Kidney capillary endothelial cell (primary cell): ENCODE measurements around the gene LSM7.
"Not testable (repeated sequence)": the region's sequence is repeated elsewhere in the genome, so short reads cannot be mapped to it uniquely, and the experiment has no call there.

ENCODE experiments used
- DNase-seq: peaks from one replicate; pipeline ENCODE4 v3.0.0-alpha.2; 2018; ENCODE audit warnings: low spot score

Gene LSM7

GRCh38 chr19:2355168-2356035 lies 27.0 kb upstream of the LSM7 start:
- no peak for DNase-seq

GRCh38 chr19:2354670-2355069 lies 26.3 kb upstream of the LSM7 start:
- DNase-seq = no peak

- no peak for DNase-seq
Measured at GRCh38 chr19:2353887-2354592, 25.7 kb upstream of the LSM7 start.

- no peak for DNase-seq
Measured at GRCh38 chr19:2353159-2353886, 24.9 kb upstream of the LSM7 start.

DNA sequence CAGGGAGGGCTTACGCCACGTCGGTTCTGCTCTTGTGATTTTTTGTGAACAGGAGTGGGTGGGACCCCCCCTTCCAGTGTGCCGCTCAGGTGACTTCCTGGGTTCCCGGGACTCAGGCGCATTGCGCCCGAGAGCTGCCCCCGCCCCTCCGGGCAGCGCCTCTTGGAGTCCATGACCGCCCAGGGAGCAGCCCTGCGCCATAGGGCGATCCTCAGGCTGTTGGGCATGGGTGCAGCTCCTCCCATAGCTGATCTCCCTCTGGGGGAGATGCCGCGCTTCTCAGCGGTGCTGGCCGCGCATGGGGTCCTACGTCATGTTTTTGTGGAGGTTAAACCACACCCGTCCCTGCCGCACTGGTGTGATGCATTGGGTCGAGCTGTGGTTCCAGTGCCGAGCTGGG lies 23.7 kb upstream of the LSM7 start:
- no peak for DNase-seq

DNA sequence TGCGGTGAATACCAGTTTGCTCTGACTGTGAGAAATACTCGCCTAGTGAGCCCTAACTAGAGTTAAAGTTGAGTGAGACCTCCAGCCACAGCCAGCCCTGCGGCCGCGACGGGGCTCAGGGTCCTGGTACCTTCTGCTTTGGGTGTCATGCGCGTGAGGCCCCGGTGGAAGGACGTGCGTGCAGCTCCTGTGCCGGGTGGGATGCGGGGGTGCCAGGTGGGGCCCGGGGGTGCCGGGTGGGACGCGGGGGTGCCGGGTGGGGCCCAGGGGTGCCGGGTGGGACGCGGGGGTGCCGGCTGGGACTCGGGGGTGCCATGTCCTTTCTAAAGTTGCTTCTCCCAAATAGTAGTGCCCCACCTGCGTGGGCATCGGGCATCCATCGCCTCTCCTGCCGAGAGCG lies 23.2 kb upstream of the LSM7 start:
- DNase-seq = no peak

- DNase-seq = no peak
Measured at GRCh38 chr19:2350656-2351055, 22.3 kb upstream of the LSM7 start.

GRCh38 chr19:2349818-2350217 lies 21.4 kb upstream of the LSM7 start:
- DNase-seq = not testable (repeated sequence)

DNA sequence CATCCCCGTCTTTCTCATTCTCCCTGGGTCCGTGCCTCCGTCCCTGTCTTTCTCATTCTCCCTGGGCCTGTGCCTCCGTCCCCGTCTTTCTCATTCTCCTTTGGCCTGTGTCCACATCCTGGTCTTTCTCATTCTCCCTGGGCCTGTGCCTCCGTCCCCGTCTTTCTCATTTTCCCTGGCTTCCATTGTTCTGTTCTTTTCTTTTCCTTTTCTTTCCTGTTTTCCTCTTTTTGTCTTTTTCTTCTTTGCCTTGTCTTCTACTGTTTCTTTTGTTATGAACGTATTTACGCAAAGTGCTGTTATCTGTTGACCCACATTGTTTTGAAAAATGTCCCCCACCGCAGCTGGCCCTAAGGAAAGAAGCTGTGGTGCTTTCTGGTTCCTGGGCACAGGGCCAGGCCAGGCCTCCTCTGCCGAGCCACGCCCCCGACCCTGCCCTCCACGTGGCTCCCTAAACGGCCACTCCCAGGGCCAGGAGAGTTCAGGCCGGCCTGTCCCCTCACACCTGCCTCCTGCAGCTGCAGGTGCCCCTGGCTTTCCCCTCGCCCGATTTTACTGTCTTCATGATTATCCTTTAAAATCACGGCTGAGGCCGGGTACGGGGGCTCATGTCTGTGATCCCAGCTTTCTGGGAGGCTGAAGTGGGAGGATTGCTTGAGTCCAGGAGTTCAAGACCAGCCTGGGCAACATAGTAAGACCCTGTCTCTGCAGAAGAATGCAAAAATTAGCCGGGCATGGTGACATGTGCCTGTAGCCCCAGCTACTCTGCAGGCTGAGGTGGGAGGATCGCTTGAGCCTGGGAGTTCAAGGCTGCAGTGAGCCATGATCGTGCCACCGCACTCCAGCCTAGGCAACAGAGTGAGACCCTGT lies 17.6 kb upstream of the LSM7 start:
- DNase-seq = no peak

DNA sequence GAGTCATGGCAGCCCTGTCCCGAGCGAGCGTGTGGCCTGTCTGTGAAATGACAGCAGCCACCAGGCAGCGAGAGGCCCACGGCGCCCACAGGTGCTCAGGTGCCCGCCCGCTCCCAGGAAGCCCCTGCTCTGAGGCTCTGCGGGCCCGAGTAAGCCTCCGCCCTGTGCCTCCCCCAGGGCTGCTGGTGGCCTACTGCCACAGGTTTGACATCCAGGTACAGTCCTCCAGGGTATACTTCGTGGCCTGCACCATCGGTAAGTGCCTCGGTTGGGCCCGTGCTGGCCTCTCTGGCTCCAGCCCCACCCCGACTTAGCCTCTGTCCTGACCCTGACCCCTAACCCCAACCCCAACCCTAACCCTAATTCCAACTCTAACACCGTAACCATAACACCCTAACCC lies 16.7 kb upstream of the LSM7 start:
- no peak for DNase-seq

- DNase-seq = no peak
Measured at GRCh38 chr19:2344381-2344870, 16.0 kb upstream of the LSM7 start.

- DNase-seq = no peak
Measured at GRCh38 chr19:2343289-2343982, 15.1 kb upstream of the LSM7 start.

DNA sequence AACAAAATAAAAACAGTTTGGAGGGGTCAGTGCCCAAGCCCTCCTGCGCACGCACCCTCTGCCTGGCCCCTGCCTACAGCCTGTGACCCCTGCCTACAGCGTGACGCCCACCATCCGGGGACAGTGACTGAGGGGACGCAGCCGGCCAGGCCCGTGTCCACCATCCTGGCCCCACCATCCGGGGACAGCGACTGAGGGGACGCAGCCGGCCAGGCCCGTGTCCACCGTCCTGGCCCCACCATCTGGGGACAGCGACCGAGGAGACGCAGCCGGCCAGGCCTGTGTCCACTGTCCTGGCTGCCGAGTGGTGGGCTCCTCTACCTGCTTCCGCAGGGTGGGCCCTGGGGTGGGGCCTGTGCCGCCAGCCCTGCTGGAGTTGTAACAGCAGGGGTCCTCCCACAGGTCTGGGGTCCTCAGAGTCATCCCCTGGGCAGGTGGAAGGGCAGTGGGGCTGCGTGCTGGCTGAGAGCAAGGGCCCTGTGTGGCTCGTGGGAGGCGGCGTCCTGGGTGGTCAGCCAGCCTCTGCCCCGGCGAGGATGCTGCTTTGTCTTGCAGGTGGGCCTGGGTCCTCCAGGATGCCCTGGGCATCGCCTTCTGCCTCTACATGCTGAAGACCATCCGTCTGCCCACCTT lies 14.4 kb upstream of the LSM7 start:
- no peak for DNase-seq

GRCh38 chr19:2341982-2342381 lies 13.6 kb upstream of the LSM7 start:
- DNase-seq = no peak

- no peak for DNase-seq
Measured at GRCh38 chr19:2341244-2341751, 12.9 kb upstream of the LSM7 start.

- no peak for DNase-seq
Measured at GRCh38 chr19:2340496-2341243, 12.3 kb upstream of the LSM7 start.

DNA sequence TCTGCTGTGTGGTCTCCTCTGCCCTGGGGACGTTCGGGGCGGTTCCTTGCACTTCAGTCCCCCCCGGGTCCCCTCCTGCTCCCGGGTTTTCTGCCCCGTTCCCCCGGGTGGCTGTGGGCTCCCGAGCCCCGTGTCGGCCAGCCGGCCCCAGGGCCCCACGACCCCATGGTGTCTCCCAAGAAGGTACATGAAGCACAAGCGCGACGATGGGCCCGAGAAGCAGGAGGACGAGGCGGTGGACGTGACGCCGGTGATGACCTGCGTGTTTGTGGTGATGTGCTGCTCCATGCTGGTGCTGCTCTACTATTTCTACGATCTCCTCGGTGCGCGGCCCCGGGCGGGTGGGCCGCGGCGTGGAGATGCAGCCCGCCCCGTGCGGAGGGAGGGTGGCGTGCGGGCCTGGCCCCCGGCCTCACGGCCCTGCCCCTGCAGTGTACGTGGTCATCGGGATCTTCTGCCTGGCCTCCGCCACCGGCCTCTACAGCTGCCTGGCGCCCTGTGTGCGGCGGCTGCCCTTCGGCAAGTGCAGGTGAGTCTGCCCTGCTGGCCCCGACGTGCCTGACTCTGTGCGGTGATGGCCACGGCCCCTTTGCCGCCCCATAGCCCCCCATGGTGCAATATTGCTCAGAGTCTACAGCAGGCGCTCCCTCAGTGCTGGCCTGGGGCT lies 11.4 kb upstream of the LSM7 start:
- DNase-seq = no peak

- DNase-seq = no peak
Measured at GRCh38 chr19:2338751-2339643, 10.6 kb upstream of the LSM7 start.
